T-helper 2 cell treated with Interferon-gamma antibody and Interleukin-4, amounts not matched to agents 100 ng/mL and 5 ng/mL, for 36 hours (primary cell): ENCODE results near the gene GNMT. TPM values are rescaled to one million over a fixed set of nuclear protein-coding genes. Genes with fewer than 3 reads are reported as not detected.
"Not testable (repeated sequence)": the region's sequence is repeated elsewhere in the genome, so short reads cannot be mapped to it uniquely, and the experiment has no call there.

Source experiments
- intact Hi-C: fragments of 100-400 bp; cut with micrococcal nuclease; formaldehyde crosslinking; loops from one replicate; pipeline ENCODE4 v1.15.1; 2023
- total RNA-seq: library from RNA; stranded (reverse); gene quantifications from 2 replicates; pipeline ENCODE4 v1.2.3, GENCODE V29; 2022

Gene GNMT
- total RNA-seq, 1 donor from 2014 or later: 1.00 TPM

DNA sequence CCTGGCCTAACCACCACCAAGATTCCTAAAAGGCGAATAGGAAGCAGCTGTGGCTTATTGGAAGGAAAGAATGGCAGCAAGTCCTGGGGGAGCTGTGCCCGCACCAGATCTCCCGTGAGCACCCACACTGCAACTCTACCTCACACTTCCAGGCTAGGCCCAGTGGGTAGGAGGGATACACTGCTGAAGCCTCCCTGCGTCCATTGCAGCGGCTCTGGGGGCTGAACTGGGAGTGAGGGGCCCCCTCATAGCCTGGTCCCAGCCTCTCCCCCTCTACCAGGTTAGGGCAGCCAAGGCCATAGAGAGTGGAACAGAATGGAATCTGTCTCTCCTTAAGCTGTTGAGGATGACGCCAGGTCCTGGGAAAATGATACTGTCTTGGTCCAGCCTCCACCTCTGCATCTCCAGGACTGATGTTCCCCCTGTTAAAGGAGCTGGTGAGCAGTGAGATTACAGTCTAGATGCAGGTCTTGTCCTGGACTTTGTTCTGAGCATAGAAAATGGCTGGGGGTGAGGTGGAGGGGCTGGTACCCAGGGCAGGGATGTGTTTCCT, 20.0 kb upstream of the GNMT start:
- intact Hi-C loops: no loop called here

DNA sequence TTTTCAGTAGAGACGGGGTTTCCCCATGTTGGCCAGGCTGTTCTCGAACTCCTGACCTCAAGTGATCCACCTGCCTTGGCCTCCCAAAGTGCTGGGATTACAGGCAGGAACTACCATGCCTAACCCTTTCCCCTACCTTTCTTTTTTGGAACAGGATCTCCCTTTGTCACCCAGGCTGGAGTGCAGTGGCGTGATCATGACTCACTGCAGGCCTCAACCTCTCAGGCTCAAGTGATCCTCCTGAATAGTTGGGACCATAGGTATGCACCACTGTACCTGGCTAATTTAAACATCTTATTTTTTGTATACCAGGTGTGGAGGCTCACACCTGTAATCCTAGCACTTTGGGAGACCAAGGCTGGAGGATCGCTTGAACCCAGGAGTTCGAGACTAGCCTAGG, 19.2 kb upstream of the GNMT start:
- intact Hi-C loops: not testable (repeated sequence)

DNA sequence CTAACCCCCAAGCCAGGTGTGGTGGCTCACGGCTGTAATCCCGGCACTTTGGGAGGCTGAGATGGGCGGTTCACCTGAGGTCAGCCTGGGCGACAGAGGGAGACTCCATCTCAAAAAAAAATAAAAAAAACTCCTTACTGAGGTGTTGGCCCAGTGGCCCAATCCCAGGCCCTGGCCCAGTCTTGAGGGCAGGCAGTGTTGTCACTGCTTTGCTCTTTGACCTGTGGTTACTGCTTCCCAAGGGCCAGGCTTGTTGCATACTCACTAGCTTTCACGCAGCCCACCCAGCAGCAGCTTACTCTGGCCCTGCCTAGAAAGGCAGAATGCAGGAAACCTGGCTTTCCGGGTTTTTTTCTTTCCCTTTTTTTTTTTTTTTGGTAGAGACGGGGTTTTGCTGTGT, 18.1 kb upstream of the GNMT start:
- intact Hi-C loops: no loop called here

DNA sequence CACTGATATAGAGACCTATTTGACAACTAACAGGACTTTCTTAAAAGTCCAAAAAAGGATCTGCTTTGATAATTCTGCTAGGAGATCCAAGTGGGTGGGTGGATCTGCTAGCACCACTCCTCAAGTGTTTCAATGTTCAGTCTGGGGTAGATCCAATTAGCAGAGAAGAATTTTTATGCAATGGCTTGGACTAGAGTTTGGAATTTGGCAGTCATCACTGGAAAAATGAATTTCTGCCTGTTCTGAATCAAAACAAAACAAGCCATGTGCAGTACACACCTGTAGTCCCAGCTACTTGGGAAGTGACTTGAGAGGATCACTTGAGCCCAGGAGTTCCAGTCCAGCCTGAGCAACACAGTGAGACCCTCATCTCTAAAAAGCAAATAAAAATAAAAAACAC, 12.6 kb upstream of the GNMT start:
- intact Hi-C loops: no loop called here

DNA sequence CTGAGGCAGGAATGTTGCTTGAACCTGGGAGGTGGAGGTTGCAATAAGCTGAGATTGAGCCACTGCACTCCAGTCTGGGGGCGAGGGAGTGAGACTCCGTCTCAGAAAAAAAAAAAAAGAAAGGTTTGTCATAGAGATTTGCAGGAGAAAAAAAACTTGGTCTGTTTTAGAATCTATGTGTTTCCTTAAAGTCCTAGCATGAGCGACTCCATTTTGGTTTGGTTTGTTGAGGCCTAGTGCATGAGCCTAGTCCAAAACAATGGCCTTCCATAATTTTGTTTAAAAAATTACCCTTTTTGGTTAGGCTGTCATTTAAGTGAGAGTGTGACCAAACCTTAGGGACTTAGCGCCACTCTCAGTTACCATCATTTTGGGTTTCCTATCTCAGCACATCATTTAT, 8.2 kb upstream of the GNMT start:
- intact Hi-C loops: no loop called here

DNA sequence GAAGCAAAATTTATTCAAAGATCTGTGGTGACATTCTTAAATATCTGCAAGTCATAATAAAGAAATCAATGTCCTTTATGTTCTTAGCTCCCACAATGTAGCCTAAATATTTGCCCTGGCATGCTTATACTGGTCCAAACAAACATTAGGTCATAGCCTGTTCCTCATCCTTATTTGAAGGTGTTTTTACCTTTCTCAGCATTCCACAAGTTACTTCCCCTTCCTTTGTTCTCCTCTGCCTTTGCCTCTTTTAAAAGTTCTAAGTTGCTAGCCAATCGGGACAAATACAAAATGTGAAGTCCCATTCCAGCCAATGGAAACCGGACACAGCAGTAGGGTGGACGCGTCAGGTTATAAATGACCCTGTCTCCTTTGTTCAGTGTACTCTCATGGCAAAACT, 6.1 kb upstream of the GNMT start:
- intact Hi-C loops: not testable (repeated sequence)

DNA sequence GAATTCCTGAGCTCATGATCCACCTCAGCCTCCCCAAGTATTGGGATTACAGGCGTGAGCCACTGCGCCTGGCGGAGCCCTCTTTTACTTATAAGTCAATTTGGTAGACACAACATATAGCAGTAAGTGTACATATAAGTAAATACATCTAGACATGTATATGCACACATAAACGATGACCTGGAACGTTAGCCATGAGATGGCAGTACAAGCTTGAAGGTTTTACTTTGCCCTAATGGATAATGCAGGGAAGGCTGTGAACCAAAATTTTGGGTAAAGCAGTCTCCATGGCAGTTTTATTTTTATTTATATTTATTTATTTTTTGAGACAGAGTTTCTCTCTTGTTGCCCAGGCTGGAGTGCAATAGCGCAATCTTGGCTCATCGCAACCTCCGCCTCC, 2.4 kb upstream of the GNMT start:
- intact Hi-C loops: no loop called here

DNA sequence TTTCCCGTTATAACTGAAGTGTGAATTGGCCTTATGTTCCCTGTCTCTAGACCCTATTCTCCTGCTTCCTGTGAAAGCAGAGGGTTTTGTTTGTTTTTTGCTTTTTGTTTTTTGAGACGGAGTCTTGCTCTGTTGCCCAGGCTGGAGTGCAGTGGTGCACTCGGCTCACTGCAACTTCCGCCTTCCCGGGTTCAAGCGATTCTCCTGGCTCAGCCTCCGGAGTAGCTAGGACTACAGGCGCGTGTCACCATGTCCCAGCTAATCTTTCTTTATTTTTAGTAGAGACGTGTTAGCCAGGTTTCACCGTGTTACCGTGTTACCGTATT, 674 bp upstream of the GNMT start:
- intact Hi-C loops: no loop called here

DNA sequence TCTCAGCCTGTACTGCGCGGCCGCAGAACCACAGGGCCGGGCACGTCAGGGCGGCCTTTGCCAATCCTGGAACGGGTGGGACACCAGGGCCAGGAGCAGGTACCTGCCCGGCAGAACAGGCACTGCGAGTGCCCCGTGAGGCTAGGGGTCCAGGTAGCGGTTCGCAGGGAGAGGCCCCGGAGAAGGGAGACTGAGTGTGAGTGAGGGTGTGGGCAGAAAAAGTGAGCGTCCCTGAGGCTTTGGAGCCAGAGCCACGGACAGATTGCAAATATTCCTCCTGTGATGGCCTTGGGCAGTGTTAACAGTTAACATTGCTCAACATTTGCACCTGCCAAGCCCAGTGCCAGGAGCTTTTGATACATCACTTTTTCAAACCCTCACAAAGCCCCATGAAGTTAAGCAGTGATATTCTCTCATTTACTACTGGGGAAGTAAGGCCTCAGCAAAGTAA, 491 bp downstream of the GNMT start:
- intact Hi-C loops: no loop called here

DNA sequence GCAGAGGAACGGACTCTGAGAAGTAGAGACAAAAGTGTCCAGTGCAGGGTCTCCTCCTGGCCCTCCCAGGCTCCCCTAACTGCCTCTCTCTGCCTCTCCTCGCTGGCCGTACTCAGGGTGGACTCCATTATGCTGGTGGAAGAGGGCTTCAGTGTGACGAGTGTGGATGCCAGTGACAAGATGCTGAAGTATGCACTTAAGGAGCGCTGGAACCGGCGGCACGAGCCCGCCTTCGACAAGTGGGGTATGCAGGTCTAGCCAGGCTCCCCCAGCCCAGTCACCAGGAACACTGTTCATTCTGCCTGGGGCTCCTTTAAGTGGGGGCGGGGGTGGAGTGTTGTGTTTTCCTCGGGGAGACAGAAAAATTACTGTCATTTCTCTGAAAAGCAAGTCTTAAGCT, 1.5 kb downstream of the GNMT start:
- intact Hi-C loops: no loop called here

DNA sequence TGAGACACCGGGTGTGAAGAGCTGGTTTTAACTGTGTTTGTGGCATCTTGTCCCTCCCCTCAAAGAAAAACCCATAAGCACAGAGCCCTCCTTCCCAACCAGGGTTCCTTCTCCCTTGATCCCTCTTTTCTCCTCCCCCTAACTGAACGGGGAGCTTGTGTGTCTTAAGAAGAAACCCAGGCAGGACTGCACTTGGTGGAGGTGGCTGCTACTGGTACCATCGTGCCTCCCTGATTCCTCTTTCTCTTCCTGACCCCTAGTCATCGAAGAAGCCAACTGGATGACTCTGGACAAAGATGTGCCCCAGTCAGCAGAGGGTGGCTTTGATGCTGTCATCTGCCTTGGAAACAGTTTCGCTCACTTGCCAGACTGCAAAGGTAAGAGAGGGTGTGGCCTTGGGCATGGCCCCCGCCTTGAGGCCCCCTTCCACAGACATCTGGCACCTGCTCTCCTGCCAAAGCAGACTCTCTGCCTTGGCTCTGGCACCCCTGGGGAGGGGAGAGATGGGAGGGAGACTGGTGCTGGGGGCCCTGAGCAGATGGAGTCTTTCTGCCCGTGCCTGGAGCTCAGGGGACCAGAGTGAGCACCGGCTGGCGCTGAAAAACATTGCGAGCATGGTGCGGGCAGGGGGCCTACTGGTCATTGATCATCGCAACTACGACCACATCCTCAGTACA, 2.1 kb downstream of the GNMT start:
- intact Hi-C loops: no loop called here

DNA sequence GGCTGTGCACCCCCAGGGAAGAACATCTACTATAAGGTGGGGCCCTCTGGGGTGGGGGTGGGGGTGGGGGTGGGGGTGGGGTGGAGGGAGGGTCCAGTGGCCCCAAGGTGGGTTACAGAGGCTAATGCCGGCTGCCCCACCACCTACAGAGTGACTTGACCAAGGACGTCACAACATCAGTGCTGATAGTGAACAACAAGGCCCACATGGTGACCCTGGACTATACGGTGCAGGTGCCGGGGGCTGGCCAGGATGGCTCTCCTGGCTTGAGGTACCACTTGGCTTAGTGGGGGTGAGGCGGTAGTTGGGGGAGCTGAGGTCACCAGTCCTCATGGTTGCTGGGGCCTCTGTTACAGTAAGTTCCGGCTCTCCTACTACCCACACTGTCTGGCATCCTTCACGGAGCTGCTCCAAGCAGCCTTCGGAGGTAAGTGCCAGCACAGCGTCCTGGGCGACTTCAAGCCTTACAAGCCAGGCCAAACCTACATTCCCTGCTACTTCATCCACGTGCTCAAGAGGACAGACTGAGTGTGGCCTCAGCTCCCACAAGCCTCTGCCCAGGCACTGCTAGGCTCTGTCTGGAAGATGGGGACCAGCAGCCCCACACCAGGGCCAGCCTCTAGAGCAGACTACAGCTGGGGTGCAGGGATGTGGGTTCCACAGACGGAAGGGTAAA, 2.8 kb downstream of the GNMT start:
- intact Hi-C loops: no loop called here

DNA sequence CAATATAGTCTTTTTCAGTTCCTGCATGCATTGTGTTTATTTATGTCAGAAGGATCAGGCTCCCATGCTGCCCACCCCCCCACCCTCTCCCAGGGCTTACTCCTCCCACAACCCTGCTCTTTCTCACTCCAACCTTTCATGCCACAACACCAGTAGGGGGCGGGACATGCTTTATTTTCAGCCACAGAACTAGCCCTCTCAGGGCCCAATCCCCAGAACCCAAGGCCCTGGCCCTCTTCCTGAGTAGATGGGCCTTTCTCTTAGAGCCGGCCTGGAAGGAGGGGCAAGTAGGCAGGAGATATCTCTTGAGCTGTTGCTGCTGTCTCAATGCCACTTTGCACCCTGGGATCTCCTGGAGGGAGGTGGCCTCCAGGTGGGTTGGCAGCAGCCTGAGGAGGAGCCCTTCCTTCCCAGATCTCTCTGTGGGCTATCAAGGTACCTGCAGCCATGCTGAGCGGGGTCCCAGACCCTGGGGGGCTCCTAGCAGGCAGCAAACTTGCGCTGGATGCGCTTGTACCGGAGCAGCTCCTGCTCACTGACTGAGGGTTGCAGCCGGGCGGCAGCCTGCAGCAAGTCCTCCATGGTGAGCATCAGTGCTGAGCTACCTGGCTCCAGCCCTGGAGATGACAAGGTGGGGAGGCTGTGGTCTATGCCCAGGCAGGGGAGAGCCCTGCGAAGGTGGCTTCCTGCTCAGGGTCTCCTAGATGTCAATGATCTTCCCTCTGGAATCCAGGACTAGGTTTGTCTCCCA, 3.5 kb downstream of the GNMT start:
- intact Hi-C loops: no loop called here

DNA sequence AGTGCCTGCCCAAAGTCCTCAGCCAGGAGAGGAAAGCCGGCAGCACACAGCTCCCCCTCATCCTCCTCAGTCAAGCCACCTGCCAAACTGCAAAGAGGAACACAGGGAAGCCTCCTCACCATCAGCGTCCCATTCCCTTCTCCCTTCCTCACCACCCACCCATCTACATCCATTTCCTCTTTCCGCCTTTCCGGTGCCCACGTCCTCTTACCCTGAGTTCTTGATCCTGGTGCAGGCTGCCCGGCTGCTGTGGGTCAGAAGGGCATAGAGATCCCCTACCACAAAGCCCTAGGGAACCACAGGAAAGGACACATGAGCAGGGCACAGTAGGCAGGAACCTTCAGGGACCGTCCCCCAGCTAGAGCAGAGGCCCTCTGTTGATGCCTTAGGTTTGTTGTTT, 6.0 kb downstream of the GNMT start:
- intact Hi-C loops: no loop called here

DNA sequence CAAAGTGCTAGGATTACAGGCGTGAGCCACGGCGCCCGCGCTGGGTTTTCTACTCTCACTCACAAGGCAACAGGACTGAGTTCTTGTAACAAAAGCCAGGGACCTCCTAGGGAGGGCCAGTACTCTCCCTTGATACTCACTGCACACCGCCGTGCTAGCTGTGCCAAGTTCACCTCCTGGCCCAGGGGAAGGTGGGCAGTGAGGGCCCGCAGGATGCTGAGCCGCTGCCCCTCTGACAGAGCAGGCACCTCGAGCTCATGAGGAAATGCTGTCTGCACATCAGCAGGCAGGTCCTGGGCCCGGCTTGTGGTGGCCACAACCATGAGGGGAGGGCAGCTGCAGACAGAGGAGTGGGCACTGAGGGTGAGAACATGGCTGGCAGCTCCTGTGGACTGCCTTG, 6.7 kb downstream of the GNMT start:
- intact Hi-C loops: no loop called here

DNA sequence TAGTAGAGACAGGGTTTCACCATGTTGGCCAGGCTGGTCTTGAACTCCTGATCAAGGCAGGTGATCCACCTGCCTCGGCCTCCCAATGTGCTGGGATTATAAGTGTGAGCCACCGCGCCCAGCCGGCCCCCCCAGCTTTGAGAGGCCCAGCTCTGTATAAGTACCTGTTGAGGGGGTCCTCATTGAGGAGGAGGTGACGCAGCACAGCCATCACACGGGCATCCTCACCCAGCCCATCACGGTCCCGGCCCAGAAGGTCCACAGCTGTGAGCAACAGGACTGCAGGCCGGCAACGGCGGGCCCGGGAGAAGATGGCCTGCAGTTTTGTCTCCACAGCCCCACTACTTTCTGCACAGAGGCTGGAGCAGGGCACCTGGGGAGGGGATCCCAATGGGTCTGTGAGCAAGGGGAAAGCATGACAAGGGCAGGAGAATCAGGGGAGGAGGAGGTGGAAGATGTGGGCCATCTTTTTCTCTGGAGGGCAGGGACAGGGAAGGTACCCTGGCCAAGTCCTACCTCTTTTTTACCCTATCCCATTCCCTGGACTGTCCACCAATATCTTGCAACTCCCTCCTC, 7.7 kb downstream of the GNMT start:
- intact Hi-C loops: no loop called here

DNA sequence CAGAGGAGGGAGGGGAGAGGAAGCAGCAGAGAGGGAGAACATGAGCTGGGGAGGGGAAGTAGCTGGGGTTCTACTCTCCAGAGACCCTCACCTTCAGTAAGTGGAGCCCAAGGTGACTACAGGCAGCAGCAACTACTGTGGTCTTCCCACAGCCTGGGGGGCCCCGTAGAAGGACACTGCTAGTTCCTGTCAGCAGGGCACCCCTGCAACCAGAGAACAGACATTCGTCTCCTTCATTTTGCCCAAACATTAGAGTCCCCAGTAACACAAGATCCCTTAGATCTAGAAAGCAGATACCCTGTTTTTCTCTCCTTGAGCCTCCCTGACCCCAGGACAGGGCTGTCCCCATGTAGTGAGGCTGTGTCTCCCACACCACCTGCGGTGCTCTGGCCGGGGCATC, 8.2 kb downstream of the GNMT start:
- intact Hi-C loops: no loop called here

DNA sequence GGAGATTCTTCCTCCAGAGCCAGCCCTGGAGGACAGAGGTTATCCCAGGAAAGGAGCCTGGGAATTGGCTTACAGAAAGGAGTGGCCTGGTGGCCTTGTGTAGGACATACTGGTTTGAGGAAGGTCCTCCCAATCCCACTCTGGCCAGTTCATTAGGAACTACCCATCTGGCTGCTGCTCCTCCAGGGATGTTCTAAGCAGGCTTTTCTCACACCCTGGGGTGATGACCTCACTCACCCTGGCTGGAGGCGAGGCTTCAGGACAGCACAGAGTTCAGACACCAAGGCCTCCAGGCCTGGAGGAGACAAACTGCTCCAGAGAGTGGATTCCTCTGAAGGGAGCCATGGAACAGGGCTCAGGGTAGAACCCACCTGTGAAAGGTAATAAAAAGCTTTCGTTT, 8.9 kb downstream of the GNMT start:
- intact Hi-C loops: no loop called here

DNA sequence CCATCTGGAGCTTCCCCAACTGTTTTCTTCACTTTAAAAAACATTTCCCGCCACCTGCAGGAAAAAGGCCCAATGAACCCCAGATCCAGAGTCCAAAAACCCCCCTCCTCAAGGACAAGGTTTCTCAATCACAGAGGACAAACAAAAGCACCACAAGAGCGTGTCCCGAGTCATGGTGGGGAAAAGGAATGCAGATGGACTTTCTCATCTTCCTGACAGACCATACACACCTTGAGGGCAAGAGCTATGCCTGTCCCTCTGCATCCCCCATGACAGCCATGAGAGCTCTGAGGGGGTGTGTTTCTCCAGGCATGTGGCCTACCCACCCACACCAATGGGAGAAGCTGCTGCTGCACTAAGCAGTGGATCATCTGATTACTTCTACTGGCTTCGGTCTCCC, 9.4 kb downstream of the GNMT start:
- intact Hi-C loops: no loop called here

DNA sequence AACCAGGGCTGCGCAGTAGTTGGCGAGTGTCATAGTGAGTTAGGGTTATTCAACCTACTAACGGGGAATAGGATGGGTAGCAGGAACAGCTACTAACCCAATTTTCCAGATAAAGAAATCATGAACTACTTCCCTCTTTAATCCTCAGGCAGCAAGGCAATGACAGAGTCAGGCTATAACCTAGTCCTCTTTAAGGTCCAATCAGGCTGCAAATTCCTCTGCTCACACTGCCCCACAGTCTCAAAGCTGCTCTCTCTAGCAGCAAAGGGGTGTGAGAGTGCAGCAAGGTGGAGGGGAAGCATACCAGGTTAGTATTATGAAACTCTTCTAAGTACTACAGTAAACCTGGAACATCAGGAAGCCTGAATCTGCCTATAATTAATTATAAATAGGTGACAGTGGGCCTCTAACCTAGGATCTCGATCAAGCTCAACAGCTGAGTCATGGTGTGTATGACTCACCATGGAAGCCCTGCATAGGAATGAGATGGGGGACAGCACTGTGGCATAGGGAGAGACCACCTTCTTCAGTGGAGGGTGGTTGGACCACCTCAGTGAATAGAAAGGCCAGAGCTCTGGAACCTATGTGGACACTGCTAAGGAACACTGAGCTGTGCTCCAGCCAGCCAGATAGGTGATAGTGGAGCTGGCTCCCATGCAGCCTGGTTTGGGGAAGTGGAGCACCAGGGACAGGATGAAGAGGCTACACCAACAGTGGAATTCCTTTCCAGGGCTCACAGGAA, 10.5 kb downstream of the GNMT start:
- intact Hi-C loops: no loop called here

DNA sequence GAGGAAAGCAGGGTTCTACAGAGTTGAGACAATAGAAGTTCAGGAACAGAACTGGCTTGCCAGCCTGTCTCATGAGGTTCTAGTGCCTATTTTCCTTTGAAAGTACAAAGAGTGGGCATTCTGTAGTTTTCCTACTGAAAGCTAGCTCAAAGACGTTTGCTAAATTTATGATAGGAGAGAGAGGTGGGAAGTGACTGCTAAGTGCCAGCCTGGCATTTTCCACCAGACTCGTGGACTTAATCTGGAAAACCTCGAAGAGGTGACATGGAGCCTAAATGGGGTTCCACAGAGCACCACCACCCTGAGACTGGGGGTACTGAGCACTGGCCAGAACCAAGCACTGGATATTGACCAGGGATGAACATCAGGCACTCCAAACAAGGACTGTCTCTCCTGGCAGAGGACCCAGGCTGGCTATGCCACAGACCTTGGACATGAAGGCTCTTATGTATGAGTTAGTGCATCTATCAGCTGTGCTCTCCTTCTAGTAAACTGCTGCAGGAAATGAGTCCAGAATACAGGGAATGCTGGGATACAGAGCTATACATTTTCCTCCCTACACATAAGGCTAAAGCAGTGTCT, 11.3 kb downstream of the GNMT start:
- intact Hi-C loops: no loop called here
